ENCODE results near the gene ESR1. TPM values are rescaled to one million over a fixed set of nuclear protein-coding genes. Genes with fewer than 3 reads are reported as not detected.
"Not testable (repeated sequence)": the region's sequence is repeated elsewhere in the genome, so short reads cannot be mapped to it uniquely, and the experiment has no call there.

ESR1 gene
- total and polyA plus RNA-seq, 9 donors: 6.6 to 44.5 (median 18.5) TPM

GRCh38 chr6:151963001-151963400, 155.5 kb downstream of the ESR1 start:
- H3K4me1 ChIP-seq (ENCODE audit: insufficient read depth): peaks cover 4% of the 10 kb centered on the region
- H3K36me3 ChIP-seq: no peaks in the 10 kb centered on the region
- H3K27me3 ChIP-seq: no peaks in the 10 kb centered on the region
- intact Hi-C loops (cut with DNase I): no loop called here
- no peak overlapping the region for H3K4me3 ChIP-seq
- H3K27ac ChIP-seq: no peak overlapping the region
- TF ChIP-seq CTCF (IDR thresholded peaks at IDR 0.05) (no peak), POLR2A (IDR thresholded peaks at IDR 0.05) (no peak), EP300 (IDR thresholded peaks at IDR 0.05) (no peak)
- DNase-seq: no peak
- no peaks in the 10 kb centered on the region for H3K9me3 ChIP-seq
- 4 to 16% (median 9%) methylated on average over 2 of the region's 2 CpGs for WGBS, 3 donors

GRCh38 chr6:151964412-151964811, 156.9 kb downstream of the ESR1 start:
- H3K4me3 ChIP-seq; H3K9me3 ChIP-seq; intact Hi-C loops (cut with DNase I); H3K27me3 ChIP-seq; H3K4me1 ChIP-seq (ENCODE audit: insufficient read depth); H3K36me3 ChIP-seq; DNase-seq; H3K27ac ChIP-seq: not testable (repeated sequence)
- WGBS, 3 donors: 97 to 98% (median 97%) methylated on average over 4 of the region's 4 CpGs

DNA sequence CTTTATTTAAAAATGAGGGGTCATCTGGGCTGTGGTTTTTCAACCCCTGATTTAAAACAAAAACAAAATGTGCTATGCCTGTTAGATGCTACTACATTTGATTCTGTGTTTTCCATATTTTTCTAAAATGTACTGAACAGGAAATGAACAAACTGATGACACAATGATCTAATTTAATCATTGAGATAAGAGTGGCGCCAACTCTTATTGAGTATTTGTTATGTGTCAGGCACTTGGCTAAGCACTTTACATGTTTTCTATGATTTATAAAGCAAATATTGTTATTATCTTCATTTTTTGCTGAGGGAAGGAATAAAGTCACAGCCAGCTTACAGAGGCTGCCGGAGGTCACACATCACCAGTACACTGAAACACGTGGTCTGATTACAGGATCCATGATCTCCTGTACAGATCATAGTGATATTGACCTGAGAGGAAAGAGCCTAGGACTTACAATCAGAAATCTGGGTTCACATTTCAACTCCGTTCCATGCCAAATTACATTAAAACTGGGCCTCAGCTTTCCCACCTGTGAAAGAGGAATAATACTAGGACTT, 166.7 kb downstream of the ESR1 start:
- Histone ChIP-seq H3K27me3 (no peaks in the 10 kb centered on the region), H3K27ac (no peak overlapping the region), H3K4me3 (no peak overlapping the region), H3K9me3 (no peaks in the 10 kb centered on the region), H3K36me3 (no peaks in the 10 kb centered on the region), H3K4me1 (ENCODE audit: insufficient read depth) (no peaks in the 10 kb centered on the region)
- 72 to 84% (median 73%) methylated on average over 4 of the region's 4 CpGs for WGBS, 3 donors
- DNase-seq: no peak
- intact Hi-C loops (cut with DNase I): no loop called here
- TF ChIP-seq EP300 (IDR thresholded peaks at IDR 0.05) (no peak), POLR2A (IDR thresholded peaks at IDR 0.05) (no peak), CTCF (IDR thresholded peaks at IDR 0.05) (no peak)

DNA sequence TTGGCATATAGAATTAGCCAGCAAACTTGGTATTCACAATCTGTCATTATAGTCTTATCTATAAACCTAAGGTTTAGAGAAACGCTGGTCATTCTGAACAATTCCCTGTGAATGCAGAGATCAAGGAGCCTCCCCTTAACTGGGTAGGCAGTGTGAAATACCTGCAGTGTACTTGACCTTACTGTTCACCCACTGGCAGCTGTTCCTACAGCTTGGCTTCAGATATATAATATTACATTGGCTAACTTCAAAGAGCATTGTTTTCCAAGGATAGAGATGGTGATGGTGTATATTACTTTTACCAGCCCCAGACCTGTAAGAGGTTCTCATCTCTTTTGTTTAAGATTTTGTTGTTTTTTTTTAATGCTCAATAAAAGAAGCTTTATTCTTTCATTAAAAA, 168.3 kb downstream of the ESR1 start:
- WGBS, 3 donors: 74 to 95% (median 87%) methylated on average over 1 of the region's 1 CpG
- intact Hi-C loops (cut with DNase I): no loop called here
- no peak for TF ChIP-seq EP300 (IDR thresholded peaks at IDR 0.05)
- TF ChIP-seq POLR2A (IDR thresholded peaks at IDR 0.05): no peak
- TF ChIP-seq CTCF (IDR thresholded peaks at IDR 0.05): no peak

DNA sequence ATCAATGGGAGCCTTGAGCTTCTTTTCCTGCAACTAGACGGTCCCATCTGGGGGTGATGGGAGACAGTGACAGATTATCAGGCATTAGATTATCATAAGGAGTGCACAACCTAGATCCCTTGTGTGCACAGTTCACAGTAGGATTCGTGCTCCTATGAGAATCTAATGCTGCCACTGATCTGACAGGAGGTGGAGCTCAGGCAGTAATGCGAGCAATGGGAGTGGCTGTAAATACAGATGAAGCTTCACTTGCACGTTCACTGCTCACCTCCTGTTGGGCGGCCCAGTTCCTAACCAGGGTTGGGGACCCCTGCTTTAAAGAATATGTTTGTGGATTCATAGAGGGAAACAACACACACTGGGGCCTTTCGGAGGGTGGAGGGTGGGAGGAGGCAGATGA, 180.7 kb downstream of the ESR1 start:
- H3K36me3 ChIP-seq; DNase-seq; intact Hi-C loops (cut with DNase I); H3K4me3 ChIP-seq; H3K4me1 ChIP-seq (ENCODE audit: insufficient read depth); H3K9me3 ChIP-seq; H3K27me3 ChIP-seq; H3K27ac ChIP-seq: not testable (repeated sequence)
- WGBS, 3 donors: 72 to 75% (median 74%) methylated on average over 6 of the region's 6 CpGs

More for the DNA sequence above, 168.3 kb downstream of the ESR1 start:
- H3K9me3 ChIP-seq: no peaks in the 10 kb centered on the region
- peaks cover 3% of the 10 kb centered on the region for H3K4me1 ChIP-seq (ENCODE audit: insufficient read depth)
- H3K36me3 ChIP-seq: no peaks in the 10 kb centered on the region
- H3K4me3 ChIP-seq: no peak overlapping the region
- H3K27me3 ChIP-seq: no peaks in the 10 kb centered on the region
- H3K27ac ChIP-seq: no peak overlapping the region
- DNase-seq: no peak
